ENCODE results near the gene HACL1.

HACL1 gene

DNA sequence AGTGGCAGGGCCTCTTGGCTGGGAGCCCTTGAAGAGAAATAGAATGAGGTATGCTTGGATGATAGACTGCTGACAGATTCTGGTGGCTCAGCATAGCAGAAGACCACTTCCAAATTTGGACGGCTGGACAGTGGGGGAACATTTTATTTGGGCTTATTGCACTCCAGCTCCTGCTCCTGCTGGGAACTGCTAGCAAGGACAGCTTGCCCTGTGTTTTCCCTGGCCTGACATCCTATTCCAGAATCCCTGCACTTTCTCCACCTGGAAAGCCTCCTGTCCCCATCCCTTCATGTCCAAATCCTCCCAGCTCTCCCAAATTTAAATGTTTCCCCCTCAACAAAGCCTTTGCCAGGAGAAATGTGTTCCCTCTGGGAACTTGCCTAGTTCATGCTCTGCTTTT is 70.0 kb downstream of the HACL1 start:
- Mint-ChIP-seq H3K4me3 (no peak overlapping the region), H3K4me1 (peaks cover 52% of the 10 kb centered on the region), H3K36me3 (no peaks in the 10 kb centered on the region), H3K9me3 (no peaks in the 10 kb centered on the region), H3K27ac (no peak overlapping the region)
- DNase-seq (ENCODE audit: low spot score in 2 of 2) (no peak), ATAC-seq (no peak)

- no peak for DNase-seq (ENCODE audit: low spot score in 2 of 2)
- no peak overlapping the region for H3K4me3 Mint-ChIP-seq
Measured at GRCh38 chr3:15528854-15529537, 72.4 kb downstream of the HACL1 start.

DNA sequence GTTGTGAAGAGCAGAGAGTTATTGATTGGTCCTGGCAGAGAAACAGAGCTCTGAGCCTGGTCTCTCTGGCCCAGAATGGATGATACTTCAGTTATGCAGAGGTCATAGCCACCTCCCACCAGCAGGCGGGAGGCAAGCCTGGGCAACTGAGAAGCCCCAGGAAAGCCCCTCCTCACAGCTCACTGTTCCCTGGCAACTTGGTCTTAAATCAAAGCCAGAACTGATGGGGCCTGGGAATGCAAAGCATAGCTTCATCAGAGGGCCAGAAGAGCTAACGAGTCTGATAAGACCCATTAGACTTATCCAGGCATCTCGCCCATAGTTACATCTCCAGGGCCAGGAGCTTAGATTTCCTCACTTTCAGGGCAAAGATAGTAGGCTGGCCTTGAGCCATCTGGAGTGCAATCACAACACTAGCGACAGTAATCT is 74.3 kb downstream of the HACL1 start:
- DNase-seq (ENCODE audit: low spot score in 2 of 2) (no peak), ATAC-seq (no peak)
- Mint-ChIP-seq H3K9me3 (peaks cover 2% of the 10 kb centered on the region), H3K4me1 (peaks cover 35% of the 10 kb centered on the region), H3K4me3 (no peak overlapping the region), H3K36me3 (no peaks in the 10 kb centered on the region), H3K27ac (no peak overlapping the region)

More at GRCh38 chr3:15528854-15529537, 72.4 kb downstream of the HACL1 start:
- Mint-ChIP-seq H3K4me1 (peaks cover 35% of the 10 kb centered on the region), H3K27ac (no peak overlapping the region), H3K9me3 (peaks cover 2% of the 10 kb centered on the region), H3K36me3 (no peaks in the 10 kb centered on the region)
- peak; percentile 51 for ATAC-seq

DNA sequence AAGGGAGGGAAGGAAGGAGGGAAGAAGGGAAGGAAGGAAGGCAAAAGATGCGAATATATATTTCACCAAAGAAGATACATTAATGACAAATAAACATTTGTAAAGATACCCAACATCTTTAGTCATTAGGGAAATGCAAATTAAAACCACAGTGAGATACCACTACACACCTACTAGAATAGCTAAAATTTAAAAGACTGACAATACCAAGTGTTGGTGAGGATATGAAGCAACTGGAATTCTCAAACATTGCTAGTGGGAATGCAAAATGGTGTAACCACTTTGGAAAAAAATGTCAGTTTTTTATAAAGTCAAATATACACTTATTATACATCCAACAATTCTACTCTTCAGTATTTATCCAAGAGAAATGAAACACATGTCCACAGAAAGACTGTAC is 75.6 kb downstream of the HACL1 start:
- Mint-ChIP-seq H3K27ac (no peak overlapping the region), H3K4me1 (peaks cover 32% of the 10 kb centered on the region), H3K36me3 (no peaks in the 10 kb centered on the region), H3K4me3 (no peak overlapping the region), H3K9me3 (peaks cover 2% of the 10 kb centered on the region)
- no peak for ATAC-seq
- DNase-seq (ENCODE audit: low spot score in 2 of 2) = no peak

GRCh38 chr3:15523660-15524417 is 77.5 kb downstream of the HACL1 start:
- Mint-ChIP-seq H3K27ac (no peak overlapping the region), H3K9me3 (peaks cover 2% of the 10 kb centered on the region)
- no peak for ATAC-seq

GRCh38 chr3:15522016-15522415 is 79.4 kb downstream of the HACL1 start:
- peak overlapping the region; percentile 70 for H3K4me3 Mint-ChIP-seq
- H3K4me1 Mint-ChIP-seq = peaks cover 32% of the 10 kb centered on the region
- no peak for DNase-seq (ENCODE audit: low spot score in 2 of 2)
- peak overlapping the region; percentile 78 for H3K27ac Mint-ChIP-seq
- H3K36me3 Mint-ChIP-seq = no peaks in the 10 kb centered on the region
- no peak for ATAC-seq
- H3K9me3 Mint-ChIP-seq = peaks cover 2% of the 10 kb centered on the region

More at GRCh38 chr3:15523660-15524417, 77.5 kb downstream of the HACL1 start:
- DNase-seq (ENCODE audit: low spot score in 2 of 2) = no peak
- Mint-ChIP-seq H3K4me3 (no peak overlapping the region), H3K4me1 (peaks cover 29% of the 10 kb centered on the region), H3K36me3 (no peaks in the 10 kb centered on the region)

DNA sequence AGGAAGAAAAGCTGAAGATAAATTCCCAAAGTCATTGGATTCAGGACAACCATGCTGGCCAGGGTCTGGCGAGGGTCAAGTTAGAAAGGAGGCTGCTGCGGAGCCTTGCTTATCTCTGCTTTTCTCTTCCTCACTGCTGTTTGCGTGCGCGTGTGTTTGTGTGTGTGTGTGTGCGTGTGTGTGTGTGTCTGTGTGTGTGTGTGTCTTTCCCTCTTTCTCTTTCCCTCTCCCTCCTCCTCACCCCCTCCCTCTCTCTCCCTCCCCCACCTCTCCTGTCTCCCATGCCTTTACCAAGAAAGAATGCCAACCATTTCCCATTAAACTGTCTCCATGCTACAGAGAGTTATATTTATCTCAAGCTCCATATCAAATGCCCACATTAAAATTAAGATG is 79.8 kb downstream of the HACL1 start, which contains the start of gene COLQ:
TSS of gene COLQ (minus strand) at position 134 of the 393 bp plus-strand sequence. CDS start at position 53, 81 bp downstream.
- DNase-seq (ENCODE audit: low spot score in 2 of 2) (no peak), ATAC-seq (no peak)
- Mint-ChIP-seq H3K9me3 (peaks cover 2% of the 10 kb centered on the region), H3K4me1 (peaks cover 32% of the 10 kb centered on the region), H3K4me3 (peak within 1 kb of the TSS; percentile 70), H3K27ac (peak within 1 kb of the TSS; percentile 78), H3K36me3 (no peaks in the 10 kb centered on the region)

GRCh38 chr3:15520804-15521572 is 80.4 kb downstream of the HACL1 start:
- DNase-seq (ENCODE audit: low spot score in 2 of 2) (no peak), ATAC-seq (no peak)
- peak overlapping the region; percentile 70 for H3K4me3 Mint-ChIP-seq

DNA sequence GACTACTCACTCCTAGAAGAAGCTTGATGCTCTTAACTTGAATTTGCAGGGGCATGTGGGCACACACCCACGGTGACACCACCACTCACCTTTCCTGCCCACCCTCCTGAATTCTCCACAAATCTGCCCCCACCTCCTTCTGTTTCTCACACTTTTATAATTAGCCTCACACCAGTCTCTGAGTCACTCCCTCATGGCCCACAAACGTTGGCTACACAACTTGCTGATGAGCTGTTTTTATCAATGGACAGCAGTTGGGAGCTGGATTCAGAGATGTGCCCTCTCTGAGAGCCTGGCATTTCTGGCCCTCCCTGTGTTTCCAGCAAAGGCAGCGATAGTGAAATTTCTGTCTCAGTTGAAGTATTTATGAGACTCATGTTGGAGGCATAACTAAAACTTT is 81.2 kb downstream of the HACL1 start:
- H3K36me3 Mint-ChIP-seq = no peaks in the 10 kb centered on the region
- no peak for DNase-seq (ENCODE audit: low spot score in 2 of 2)
- peak overlapping the region; percentile 70 for H3K4me3 Mint-ChIP-seq
- H3K4me1 Mint-ChIP-seq = peaks cover 32% of the 10 kb centered on the region
- H3K9me3 Mint-ChIP-seq = no peaks in the 10 kb centered on the region
- ATAC-seq = peak; percentile 91
- peak overlapping the region; percentile 78 for H3K27ac Mint-ChIP-seq

More at GRCh38 chr3:15520804-15521572, 80.4 kb downstream of the HACL1 start:
- peak overlapping the region; percentile 78 for H3K27ac Mint-ChIP-seq
- no peaks in the 10 kb centered on the region for H3K36me3 Mint-ChIP-seq
- peaks cover 32% of the 10 kb centered on the region for H3K4me1 Mint-ChIP-seq
- peaks cover 2% of the 10 kb centered on the region for H3K9me3 Mint-ChIP-seq

- Mint-ChIP-seq H3K27ac (peak overlapping the region; percentile 78), H3K4me3 (peak overlapping the region; percentile 70), H3K9me3 (no peaks in the 10 kb centered on the region), H3K4me1 (peaks cover 38% of the 10 kb centered on the region), H3K36me3 (no peaks in the 10 kb centered on the region)
- ATAC-seq = no peak
- DNase-seq (ENCODE audit: low spot score in 2 of 2) = no peak
Measured at GRCh38 chr3:15519096-15519495, 82.3 kb downstream of the HACL1 start.

GRCh38 chr3:15514663-15515340 is 86.6 kb downstream of the HACL1 start:
- no peak overlapping the region for H3K27ac Mint-ChIP-seq
- H3K9me3 Mint-ChIP-seq = no peaks in the 10 kb centered on the region
- no peak overlapping the region for H3K4me3 Mint-ChIP-seq

DNA sequence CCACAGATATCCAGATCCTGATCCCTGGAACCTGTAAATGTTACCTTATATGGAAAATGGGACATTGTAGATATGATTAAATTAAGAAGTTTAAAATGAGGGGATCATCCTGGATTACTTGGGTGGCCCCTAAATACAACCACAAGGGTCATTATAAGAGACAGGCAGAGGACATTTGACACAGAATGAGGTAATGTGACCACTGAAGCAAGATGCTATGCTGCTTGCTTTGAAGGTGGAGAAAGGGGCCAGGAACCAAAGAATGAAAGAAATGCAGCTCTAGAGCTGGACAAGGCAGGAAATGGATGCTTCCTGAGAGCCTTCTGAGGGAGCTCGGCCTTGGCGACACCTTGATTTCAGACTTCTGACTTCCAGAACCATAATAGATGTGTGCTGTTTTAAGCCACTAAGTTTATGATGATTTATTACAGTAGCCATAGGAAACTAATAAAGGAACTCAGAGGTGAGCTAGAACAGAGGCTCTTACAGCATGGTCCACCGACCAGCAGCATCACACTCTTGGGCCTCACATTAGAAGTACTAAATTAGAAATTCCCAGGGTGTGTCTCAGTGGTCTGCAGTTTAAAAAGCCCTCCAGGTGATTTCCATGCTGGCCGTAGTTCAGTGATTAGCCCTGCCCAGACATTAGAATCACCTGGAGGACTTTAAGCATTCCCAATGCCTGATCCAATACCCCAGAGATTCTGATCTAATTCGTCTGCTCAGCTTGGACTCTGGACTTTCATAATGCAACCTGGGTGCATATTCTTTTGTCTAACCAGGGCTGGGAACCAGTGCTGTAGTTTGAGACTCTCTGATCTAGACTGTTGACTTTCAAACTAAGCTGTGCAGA is 87.3 kb downstream of the HACL1 start:
- no peaks in the 10 kb centered on the region for H3K36me3 Mint-ChIP-seq
- peak overlapping the region; percentile 10 for H3K27ac Mint-ChIP-seq
- peaks cover 42% of the 10 kb centered on the region for H3K4me1 Mint-ChIP-seq
- no peaks in the 10 kb centered on the region for H3K9me3 Mint-ChIP-seq
- peak; percentile 53 for ATAC-seq
- H3K4me3 Mint-ChIP-seq = no peak overlapping the region
- DNase-seq (ENCODE audit: low spot score in 2 of 2) = no peak

More at GRCh38 chr3:15514663-15515340, 86.6 kb downstream of the HACL1 start:
- DNase-seq (ENCODE audit: low spot score in 2 of 2) (no peak), ATAC-seq (no peak)
- no peaks in the 10 kb centered on the region for H3K36me3 Mint-ChIP-seq
- peaks cover 50% of the 10 kb centered on the region for H3K4me1 Mint-ChIP-seq

- Mint-ChIP-seq H3K9me3 (no peaks in the 10 kb centered on the region), H3K27ac (peak overlapping the region; percentile 10), H3K36me3 (no peaks in the 10 kb centered on the region), H3K4me1 (peaks cover 36% of the 10 kb centered on the region), H3K4me3 (no peak overlapping the region)
- DNase-seq (ENCODE audit: low spot score in 2 of 2) = no peak
- ATAC-seq = no peak
Measured at GRCh38 chr3:15513116-15513515, 88.3 kb downstream of the HACL1 start.

DNA sequence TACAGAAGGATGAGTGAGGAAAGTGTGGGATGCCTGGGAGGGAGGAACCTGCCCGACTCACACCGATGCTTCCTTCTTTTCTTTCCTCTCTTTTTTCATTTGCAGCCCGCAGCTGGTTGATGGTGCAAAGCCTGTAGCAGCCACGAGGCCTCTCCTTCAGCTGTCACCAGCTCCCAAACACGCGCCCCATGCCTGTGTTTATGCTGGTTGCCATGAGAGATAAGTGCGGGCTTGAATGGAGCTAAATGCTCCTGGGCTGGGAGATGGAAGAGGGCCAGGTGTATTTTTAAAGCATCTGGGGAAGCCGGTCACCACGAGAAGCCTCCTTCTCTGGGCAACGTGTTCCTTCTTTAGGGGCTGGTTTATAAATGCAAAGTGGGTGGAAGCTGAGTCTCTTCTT is 89.2 kb downstream of the HACL1 start:
- no peak for ATAC-seq
- peaks cover 34% of the 10 kb centered on the region for H3K4me1 Mint-ChIP-seq
- no peaks in the 10 kb centered on the region for H3K36me3 Mint-ChIP-seq
- no peaks in the 10 kb centered on the region for H3K9me3 Mint-ChIP-seq
- no peak for DNase-seq (ENCODE audit: low spot score in 2 of 2)
- no peak overlapping the region for H3K4me3 Mint-ChIP-seq
- H3K27ac Mint-ChIP-seq = peak overlapping the region; percentile 73

Measured in stimulated activated effector memory CD8-positive, alpha-beta T cell treated with anti-CD3 and anti-CD28 coated beads, Interleukin-12 subunit alpha, Interleukin-12 subunit beta, amount 100 ng/mL, for 72 hours (primary cell).